Measurements from ENCODE around the gene ZFPM1. TPM values are rescaled to one million over a fixed set of nuclear protein-coding genes. Genes with fewer than 3 reads are reported as not detected.
A peak's percentile ranks its signal among the peaks of the same experiment; 100 is the strongest.

The ZFPM1 gene
- total and polyA plus RNA-seq, 2 of the 8 experiments (the other 6 are each of a cell fraction or from before 2014, with no cell fraction given): 0.74 to 4.8 TPM

GRCh38 chr16:88484505-88485365, 31.7 kb downstream of the ZFPM1 start:
- Histone ChIP-seq H3K79me2 (ENCODE audit: control insufficient read depth in 1 of 2, insufficient read depth in 2 of 2, low read length in 2 of 2) (no peaks in the 10 kb centered on the region), H3K4me2 (ENCODE audit: insufficient read depth in 1 of 2, low read depth in 2 of 2, low read length in 2 of 2) (no peak overlapping the region), H2BK5ac (ENCODE audit: low read depth, low read length) (no peak overlapping the region), H2AK5ac (ENCODE audit: low read depth, low read length) (peak overlapping the region; percentile 13; the same call in 1 of the 2 replicates), H4K91ac (replicated peaks; ENCODE audit: insufficient read length, low read length) (no peak overlapping the region), H3K79me1 (ENCODE audit: low read depth, low read length) (no peaks in the 10 kb centered on the region; the same call in 1 of the 2 replicates), H3K4ac (replicated peaks; ENCODE audit: insufficient read length, low read depth, low read length) (no peak overlapping the region), H3K4me3 (ENCODE audit: extremely low read depth in 1 of 4, insufficient read depth in 2 of 4, low read depth in 3 of 4, low read length in 4 of 4) (no peak overlapping the region), H2AFZ (ENCODE audit: low read length) (no peak overlapping the region), H2BK12ac (ENCODE audit: low read depth, low read length) (no peak overlapping the region), H4K20me1 (replicated peaks in 1 of 2; ENCODE audit: control insufficient read depth in 1 of 2, insufficient read depth in 2 of 2, low read length in 2 of 2) (peaks cover 0 to 10% of the 10 kb centered on the region in 2 experiments), H3K27me3 (replicated peaks in 1 of 4; ENCODE audit: control insufficient read depth in 3 of 4, extremely low read depth in 1 of 4, insufficient read depth in 3 of 4, low read length in 3 of 4) (no peaks in the 10 kb centered on the region), H3K14ac (ENCODE audit: insufficient read length) (no peak overlapping the region), H2BK120ac (replicated peaks; ENCODE audit: low read depth, low read length) (no peak overlapping the region), H3K36me3 (ENCODE audit: control insufficient read depth in 2 of 4, insufficient read depth in 4 of 4, low read length in 3 of 4) (no peaks in the 10 kb centered on the region; a peak in 1 of 8 replicates), H2BK15ac (ENCODE audit: low read length) (no peak overlapping the region; the same call in 1 of the 2 replicates), H3K4me1 (replicated peaks in 1 of 4; ENCODE audit: control insufficient read depth in 3 of 4, insufficient read depth in 4 of 4, low read length in 3 of 4) (peaks cover 0 to 11% (median 5%) of the 10 kb centered on the region in 4 experiments; a peak in 5 of 7 replicates), H3K56ac (replicated peaks; ENCODE audit: insufficient read length, low read depth, low read length) (no peak overlapping the region), H2BK20ac (ENCODE audit: low read length) (no peak overlapping the region), H3K27ac (ENCODE audit: low read depth, low read length) (no peak overlapping the region), H4K5ac (ENCODE audit: insufficient read length, low read depth, low read length) (no peak overlapping the region), H4K8ac (ENCODE audit: extremely low read depth, insufficient read depth, low read length) (no peak overlapping the region; the same call in none of the 2 replicates), H3K9me3 (ENCODE audit: insufficient read depth in 2 of 2, low read depth in 1 of 2, low read length in 1 of 2) (no peaks in the 10 kb centered on the region), H3K9ac (replicated peaks in 1 of 4; ENCODE audit: extremely low read depth in 1 of 4, low read depth in 3 of 4, low read length in 3 of 4) (no peak overlapping the region), H3K18ac (ENCODE audit: extremely low read depth, low read length) (no peak overlapping the region), H3K23me2 (ENCODE audit: low read depth, low read length) (no peaks in the 10 kb centered on the region), H3K23ac (ENCODE audit: insufficient read length) (no peak overlapping the region)
- FAIRE-seq (no peak), DNase-seq (ENCODE audit: low read depth in 1 of 2, low spot score in 2 of 2) (no peak)
- WGBS, 2 experiments (ENCODE audit: extremely low coverage in 1 of 2, insufficient coverage in 1 of 2, insufficient read length in 1 of 2, insufficient replicate concordance in 2 of 2, low coverage in 1 of 2, low lambda C conversion rate in 2 of 2, missing lambda C conversion rate in 1 of 2): 87% methylated on average over 28 of the region's 36 CpGs; no CpG with 5 or more reads in 1 of the 2 experiments
- CTCF ChIA-PET (ENCODE audit: partially characterized antibody): interaction anchor here (0.6 kb wide), 1 partner anchor 281 kb away, joined by 3 read pairs; no protein-coding TSS in a partner anchor
- POLR2A ChIA-PET (ENCODE audit: partially characterized antibody): no interaction called here
